ENCODE data around the gene CREBBP.
A peak's percentile ranks its signal among the peaks of the same experiment; 100 is the strongest.

Gene CREBBP

GRCh38 chr16:3736116-3736515 is 144.4 kb downstream of the CREBBP start:
- DNase-seq (ENCODE audit: low read depth): no peak

GRCh38 chr16:3735541-3735940 is 145.0 kb downstream of the CREBBP start:
- no peak for DNase-seq (ENCODE audit: low read depth)

GRCh38 chr16:3734758-3735221 is 145.7 kb downstream of the CREBBP start:
- DNase-seq (ENCODE audit: low read depth): no peak

GRCh38 chr16:3734084-3734757 is 146.3 kb downstream of the CREBBP start:
- no peak for DNase-seq (ENCODE audit: low read depth)

- no peak for DNase-seq (ENCODE audit: low read depth)
Measured at GRCh38 chr16:3732171-3732570, 148.3 kb downstream of the CREBBP start.

- DNase-seq (ENCODE audit: low read depth): no peak
Measured at GRCh38 chr16:3731126-3731935, 149.2 kb downstream of the CREBBP start.

- no peak for DNase-seq (ENCODE audit: low read depth)
Measured at GRCh38 chr16:3730161-3731125, 150.1 kb downstream of the CREBBP start.

GRCh38 chr16:3729161-3730112 is 151.1 kb downstream of the CREBBP start:
- DNase-seq (ENCODE audit: low read depth): no peak

GRCh38 chr16:3728424-3729160 is 151.9 kb downstream of the CREBBP start:
- DNase-seq (ENCODE audit: low read depth): no peak

GRCh38 chr16:3727806-3728381 is 152.6 kb downstream of the CREBBP start:
- no peak for DNase-seq (ENCODE audit: low read depth)

GRCh38 chr16:3726021-3726687 is 154.4 kb downstream of the CREBBP start:
- DNase-seq (ENCODE audit: low read depth): no peak

GRCh38 chr16:3725276-3725675 is 155.2 kb downstream of the CREBBP start:
- no peak for DNase-seq (ENCODE audit: low read depth)

GRCh38 chr16:3722508-3722907 is 158.0 kb downstream of the CREBBP start:
- DNase-seq (ENCODE audit: low read depth): no peak

GRCh38 chr16:3720418-3720817 is 160.1 kb downstream of the CREBBP start:
- no peak for DNase-seq (ENCODE audit: low read depth)

- DNase-seq (ENCODE audit: low read depth): no peak
Measured at GRCh38 chr16:3718628-3719027, 161.9 kb downstream of the CREBBP start.

- DNase-seq (ENCODE audit: low read depth): no peak
Measured at GRCh38 chr16:3718019-3718391, 162.5 kb downstream of the CREBBP start.

GRCh38 chr16:3717235-3718018 is 163.1 kb downstream of the CREBBP start, which contains the start of gene TRAP1:
Gene TRAP1, minus strand, starts transcription at chr16:3717524. Its CDS starts 16 bp downstream, at chr16:3717508.
- peak; percentile 84 for DNase-seq (ENCODE audit: low read depth)

GRCh38 chr16:3716831-3717234 is 163.7 kb downstream of the CREBBP start:
- no peak for DNase-seq (ENCODE audit: low read depth)

- no peak for DNase-seq (ENCODE audit: low read depth)
Measured at GRCh38 chr16:3715430-3715829, 165.1 kb downstream of the CREBBP start.

All from stimulated activated CD8-positive, alpha-beta memory T cell treated with anti-CD3 and anti-CD28 coated beads, Interleukin-15, amount 100 ng/mL, for 1 hour (primary cell).